WI38 (cell line): ENCODE measurements around the gene WWOX.

Experiments
- H3K4me3 ChIP-seq: 2 replicates; pipeline ENCODE4 v1.5.1; 2011; ENCODE audit warnings: low read depth, mild to moderate bottlenecking, control low read depth, low read length
- CTCF ChIP-seq: IDR thresholded peaks from 2 replicates; pipeline ENCODE4 v1.5.1; 2012; ENCODE audit warnings: low read depth, mild to moderate bottlenecking, control low read depth, low read length

WWOX gene

GRCh38 chr16:79062336-79062735, 962.9 kb downstream of the WWOX start:
- H3K4me3 ChIP-seq = no peak overlapping the region
- TF ChIP-seq CTCF = no peak

- TF ChIP-seq CTCF = no peak
- H3K4me3 ChIP-seq = no peak overlapping the region
Measured at GRCh38 chr16:79062821-79063220, 963.4 kb downstream of the WWOX start.

DNA sequence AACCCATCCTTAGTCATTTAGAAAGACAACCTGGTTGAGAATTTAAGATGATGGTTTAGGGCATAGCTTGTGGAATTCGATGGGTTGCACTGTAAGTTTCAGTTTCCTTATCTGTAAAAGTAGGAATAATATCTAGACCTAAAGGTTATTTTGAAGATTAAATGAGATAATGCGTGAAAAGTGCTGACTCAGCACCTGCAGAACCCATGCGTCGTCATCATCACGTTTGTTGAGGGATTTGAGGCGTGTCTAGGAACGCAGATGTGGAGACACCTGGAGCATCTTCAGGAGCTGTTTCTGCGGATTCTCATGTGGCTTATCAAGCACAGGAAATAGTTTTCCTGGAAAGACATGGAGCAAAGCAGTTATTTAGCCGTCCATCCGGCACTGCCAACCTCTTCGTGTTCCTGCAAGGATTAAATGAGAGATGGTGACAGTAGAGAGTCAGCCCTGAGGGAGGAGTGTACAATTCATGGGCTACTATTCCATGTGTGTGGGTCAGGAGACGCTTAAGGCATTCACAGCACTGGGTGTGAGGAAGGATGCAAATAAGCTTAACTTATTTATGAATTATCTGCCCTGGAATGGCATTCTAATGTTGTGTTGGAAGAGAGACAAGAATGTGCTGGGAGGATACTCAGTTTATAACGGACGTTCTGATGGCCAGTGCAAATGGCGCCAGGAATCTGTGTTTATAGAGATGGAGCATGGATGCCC, 965.0 kb downstream of the WWOX start:
- H3K4me3 ChIP-seq = no peak overlapping the region
- TF ChIP-seq CTCF = no peak

DNA sequence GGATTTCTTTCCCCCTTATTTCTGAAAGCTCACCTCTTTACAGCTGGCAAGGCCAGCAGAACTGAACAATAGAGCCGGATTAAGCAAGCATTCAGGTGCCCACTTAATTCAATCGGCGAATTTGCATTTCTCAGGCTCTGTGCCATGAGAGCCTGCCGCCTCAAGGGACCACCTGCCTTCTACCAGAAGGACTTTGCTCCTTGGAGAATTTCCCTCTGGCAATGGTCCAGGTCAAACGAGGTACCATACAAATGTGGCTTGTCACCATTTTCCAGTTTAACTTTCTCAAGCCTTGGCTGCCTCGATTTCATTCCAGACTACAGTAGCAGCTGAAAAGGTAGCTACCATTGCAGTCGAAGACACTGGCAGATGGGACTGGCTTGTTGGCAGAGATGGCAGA, 967.1 kb downstream of the WWOX start:
- no peak overlapping the region for H3K4me3 ChIP-seq
- no peak for TF ChIP-seq CTCF

DNA sequence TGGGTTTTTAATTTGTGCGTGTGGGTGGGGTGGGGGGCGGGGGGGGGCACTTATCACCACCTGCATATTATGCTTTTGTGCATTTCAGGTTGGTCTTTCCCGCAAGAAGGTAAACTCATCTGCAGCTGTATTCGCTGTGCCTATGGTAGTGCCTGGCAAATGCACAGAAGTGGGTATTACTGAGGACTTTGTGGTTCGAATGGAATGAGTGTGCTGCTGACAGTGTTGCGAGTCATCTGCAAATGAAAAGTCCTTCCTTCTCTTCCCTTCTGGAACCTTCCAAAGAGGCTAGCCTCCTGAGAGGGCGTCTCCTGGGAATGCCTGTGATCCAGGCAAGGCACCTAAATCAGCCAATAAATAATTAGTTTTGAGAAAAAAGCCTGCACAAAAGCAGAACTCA, 968.1 kb downstream of the WWOX start:
- no peak for TF ChIP-seq CTCF

DNA sequence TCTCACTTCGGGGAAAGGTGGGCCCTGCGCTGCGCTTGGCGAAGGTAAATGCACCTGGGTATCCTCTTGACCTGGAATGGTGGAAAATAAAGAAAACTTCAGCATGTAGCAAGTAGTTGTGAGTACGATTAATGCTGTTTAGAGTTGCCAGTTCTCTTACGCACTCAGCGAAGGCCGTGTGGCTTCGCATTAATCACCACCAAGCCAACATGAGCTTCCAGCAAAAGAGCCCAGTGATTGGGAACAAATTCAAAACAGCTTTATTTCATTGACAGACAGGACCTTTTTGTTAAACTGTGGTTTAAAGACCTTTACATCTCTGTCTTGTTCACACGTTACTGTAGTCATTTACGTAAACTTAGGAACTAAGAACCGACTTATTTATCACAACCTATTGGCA, 969.7 kb downstream of the WWOX start:
- no peak for TF ChIP-seq CTCF
- no peak overlapping the region for H3K4me3 ChIP-seq

More for the DNA sequence above, 968.1 kb downstream of the WWOX start:
- no peak overlapping the region for H3K4me3 ChIP-seq

- no peak overlapping the region for H3K4me3 ChIP-seq
- TF ChIP-seq CTCF = no peak
Measured at GRCh38 chr16:79069633-79070032, 970.2 kb downstream of the WWOX start.
